Activated naive CD4-positive, alpha-beta T cell treated with anti-CD3 and anti-CD28 coated beads, Interleukin-2, amount 50 U/mL, for 24 hours (primary cell): ENCODE results near the gene SLC19A1.
A peak's percentile ranks its signal among the peaks of the same experiment; 100 is the strongest.

ENCODE experiments used
- H3K27ac Mint-ChIP-seq: one replicate; pipeline ENCODE4 v1.8.0; 2021; ENCODE audit warnings: mild to moderate bottlenecking, mixed read lengths
- H3K27me3 Mint-ChIP-seq: one replicate; pipeline ENCODE4 v1.8.0; 2021; ENCODE audit warnings: mixed read lengths
- H3K36me3 Mint-ChIP-seq: one replicate; pipeline ENCODE4 v1.8.0; 2021; ENCODE audit warnings: mixed read lengths
- H3K4me1 Mint-ChIP-seq: one replicate; pipeline ENCODE4 v1.8.0; 2021; ENCODE audit warnings: mixed read lengths
- H3K4me3 Mint-ChIP-seq: one replicate; pipeline ENCODE4 v1.8.0; 2021; ENCODE audit warnings: mild to moderate bottlenecking, mixed read lengths
- H3K9me3 Mint-ChIP-seq: one replicate; pipeline ENCODE4 v1.8.0; 2021; ENCODE audit warnings: mixed read lengths

Gene SLC19A1

GRCh38 chr21:45525153-45525909, 16.9 kb downstream of the SLC19A1 start:
- H3K36me3 Mint-ChIP-seq, result peaks cover 29% of the 10 kb centered on the region
- H3K27me3 Mint-ChIP-seq, result no peaks in the 10 kb centered on the region
- no peaks in the 10 kb centered on the region for H3K4me1 Mint-ChIP-seq
- no peaks in the 10 kb centered on the region for H3K9me3 Mint-ChIP-seq
- H3K4me3 Mint-ChIP-seq, result no peak overlapping the region
- H3K27ac Mint-ChIP-seq, result no peak overlapping the region

GRCh38 chr21:45524756-45525152, 17.5 kb downstream of the SLC19A1 start:
- Mint-ChIP-seq H3K27ac (no peak overlapping the region), H3K4me3 (no peak overlapping the region), H3K36me3 (peaks cover 35% of the 10 kb centered on the region), H3K9me3 (no peaks in the 10 kb centered on the region), H3K4me1 (no peaks in the 10 kb centered on the region), H3K27me3 (no peaks in the 10 kb centered on the region)

- Mint-ChIP-seq H3K4me1 (no peaks in the 10 kb centered on the region), H3K27ac (no peak overlapping the region), H3K9me3 (peaks cover 11% of the 10 kb centered on the region), H3K36me3 (peaks cover 47% of the 10 kb centered on the region), H3K4me3 (no peak overlapping the region), H3K27me3 (no peaks in the 10 kb centered on the region)
Observed at GRCh38 chr21:45523411-45524101, 18.7 kb downstream of the SLC19A1 start.

- no peaks in the 10 kb centered on the region for H3K27me3 Mint-ChIP-seq
- H3K4me3 Mint-ChIP-seq, result no peak overlapping the region
- H3K4me1 Mint-ChIP-seq, result peaks cover 2% of the 10 kb centered on the region
- peaks cover 53% of the 10 kb centered on the region for H3K36me3 Mint-ChIP-seq
- peaks cover 16% of the 10 kb centered on the region for H3K9me3 Mint-ChIP-seq
- H3K27ac Mint-ChIP-seq, result no peak overlapping the region
Observed at GRCh38 chr21:45522986-45523385, 19.3 kb downstream of the SLC19A1 start.

- H3K4me1 Mint-ChIP-seq, result peaks cover 5% of the 10 kb centered on the region
- peaks cover 19% of the 10 kb centered on the region for H3K9me3 Mint-ChIP-seq
Observed at GRCh38 chr21:45522381-45522780, 19.9 kb downstream of the SLC19A1 start.

GRCh38 chr21:45521241-45521640, 21.0 kb downstream of the SLC19A1 start:
- Mint-ChIP-seq H3K27me3 (no peaks in the 10 kb centered on the region), H3K27ac (no peak overlapping the region), H3K4me3 (no peak overlapping the region), H3K4me1 (peaks cover 5% of the 10 kb centered on the region), H3K9me3 (peaks cover 19% of the 10 kb centered on the region), H3K36me3 (peaks cover 52% of the 10 kb centered on the region)

More at GRCh38 chr21:45522381-45522780, 19.9 kb downstream of the SLC19A1 start:
- Mint-ChIP-seq H3K36me3 (peaks cover 56% of the 10 kb centered on the region), H3K4me3 (no peak overlapping the region), H3K27ac (no peak overlapping the region), H3K27me3 (no peaks in the 10 kb centered on the region)

GRCh38 chr21:45519182-45519581, 23.1 kb downstream of the SLC19A1 start:
- H3K27me3 Mint-ChIP-seq, result no peaks in the 10 kb centered on the region
- no peak overlapping the region for H3K4me3 Mint-ChIP-seq
- H3K36me3 Mint-ChIP-seq, result peaks cover 52% of the 10 kb centered on the region
- H3K27ac Mint-ChIP-seq, result no peak overlapping the region
- H3K4me1 Mint-ChIP-seq, result peaks cover 5% of the 10 kb centered on the region
- peaks cover 19% of the 10 kb centered on the region for H3K9me3 Mint-ChIP-seq

- H3K27me3 Mint-ChIP-seq, result no peaks in the 10 kb centered on the region
- peaks cover 5% of the 10 kb centered on the region for H3K4me1 Mint-ChIP-seq
- no peak overlapping the region for H3K4me3 Mint-ChIP-seq
- no peak overlapping the region for H3K27ac Mint-ChIP-seq
- H3K36me3 Mint-ChIP-seq, result peaks cover 52% of the 10 kb centered on the region
- H3K9me3 Mint-ChIP-seq, result peaks cover 19% of the 10 kb centered on the region
Observed at GRCh38 chr21:45518742-45519141, 23.5 kb downstream of the SLC19A1 start.

GRCh38 chr21:45517249-45518065, 24.8 kb downstream of the SLC19A1 start:
- peaks cover 5% of the 10 kb centered on the region for H3K4me1 Mint-ChIP-seq
- H3K4me3 Mint-ChIP-seq, result no peak overlapping the region
- H3K27me3 Mint-ChIP-seq, result no peaks in the 10 kb centered on the region
- H3K9me3 Mint-ChIP-seq, result peaks cover 19% of the 10 kb centered on the region
- peaks cover 47% of the 10 kb centered on the region for H3K36me3 Mint-ChIP-seq
- H3K27ac Mint-ChIP-seq, result peak overlapping the region; percentile 66

GRCh38 chr21:45516671-45517151, 25.5 kb downstream of the SLC19A1 start:
- Mint-ChIP-seq H3K4me3 (no peak overlapping the region), H3K9me3 (peaks cover 19% of the 10 kb centered on the region), H3K36me3 (peaks cover 39% of the 10 kb centered on the region), H3K27ac (no peak overlapping the region), H3K27me3 (no peaks in the 10 kb centered on the region), H3K4me1 (peaks cover 5% of the 10 kb centered on the region)

- Mint-ChIP-seq H3K4me1 (peaks cover 5% of the 10 kb centered on the region), H3K27ac (no peak overlapping the region), H3K9me3 (peaks cover 19% of the 10 kb centered on the region), H3K4me3 (no peak overlapping the region), H3K36me3 (peaks cover 34% of the 10 kb centered on the region), H3K27me3 (no peaks in the 10 kb centered on the region)
Observed at GRCh38 chr21:45516071-45516670, 26.1 kb downstream of the SLC19A1 start.

GRCh38 chr21:45515241-45516061, 26.8 kb downstream of the SLC19A1 start:
- Mint-ChIP-seq H3K36me3 (peaks cover 27% of the 10 kb centered on the region), H3K27ac (no peak overlapping the region), H3K4me3 (no peak overlapping the region), H3K4me1 (peaks cover 5% of the 10 kb centered on the region), H3K9me3 (peaks cover 19% of the 10 kb centered on the region), H3K27me3 (no peaks in the 10 kb centered on the region)

GRCh38 chr21:45514311-45515021, 27.8 kb downstream of the SLC19A1 start:
- H3K4me3 Mint-ChIP-seq, result no peak overlapping the region
- H3K27me3 Mint-ChIP-seq, result no peaks in the 10 kb centered on the region
- H3K9me3 Mint-ChIP-seq, result peaks cover 17% of the 10 kb centered on the region
- H3K27ac Mint-ChIP-seq, result no peak overlapping the region
- H3K4me1 Mint-ChIP-seq, result peaks cover 5% of the 10 kb centered on the region
- peaks cover 18% of the 10 kb centered on the region for H3K36me3 Mint-ChIP-seq

GRCh38 chr21:45513741-45514310, 28.4 kb downstream of the SLC19A1 start:
- Mint-ChIP-seq H3K36me3 (peaks cover 11% of the 10 kb centered on the region), H3K9me3 (peaks cover 11% of the 10 kb centered on the region)

More at GRCh38 chr21:45513741-45514310, 28.4 kb downstream of the SLC19A1 start:
- peaks cover 5% of the 10 kb centered on the region for H3K4me1 Mint-ChIP-seq
- H3K27me3 Mint-ChIP-seq, result no peaks in the 10 kb centered on the region
- H3K4me3 Mint-ChIP-seq, result no peak overlapping the region
- H3K27ac Mint-ChIP-seq, result peak overlapping the region; percentile 30
